Activated T-cell treated with anti-CD3 and anti-CD28 coated beads, Interleukin-2, amount 50 U/mL, for 48 hours (primary cell): ENCODE data around the gene ITIH2.
"Not testable (repeated sequence)": the region's sequence is repeated elsewhere in the genome, so short reads cannot be mapped to it uniquely, and the experiment has no call there.

Experiments used
- DNase-seq, 2 experiments: peaks; one replicate each; pipeline ENCODE4 v3.0.0-alpha.2; 2020

ITIH2 gene, protein sequence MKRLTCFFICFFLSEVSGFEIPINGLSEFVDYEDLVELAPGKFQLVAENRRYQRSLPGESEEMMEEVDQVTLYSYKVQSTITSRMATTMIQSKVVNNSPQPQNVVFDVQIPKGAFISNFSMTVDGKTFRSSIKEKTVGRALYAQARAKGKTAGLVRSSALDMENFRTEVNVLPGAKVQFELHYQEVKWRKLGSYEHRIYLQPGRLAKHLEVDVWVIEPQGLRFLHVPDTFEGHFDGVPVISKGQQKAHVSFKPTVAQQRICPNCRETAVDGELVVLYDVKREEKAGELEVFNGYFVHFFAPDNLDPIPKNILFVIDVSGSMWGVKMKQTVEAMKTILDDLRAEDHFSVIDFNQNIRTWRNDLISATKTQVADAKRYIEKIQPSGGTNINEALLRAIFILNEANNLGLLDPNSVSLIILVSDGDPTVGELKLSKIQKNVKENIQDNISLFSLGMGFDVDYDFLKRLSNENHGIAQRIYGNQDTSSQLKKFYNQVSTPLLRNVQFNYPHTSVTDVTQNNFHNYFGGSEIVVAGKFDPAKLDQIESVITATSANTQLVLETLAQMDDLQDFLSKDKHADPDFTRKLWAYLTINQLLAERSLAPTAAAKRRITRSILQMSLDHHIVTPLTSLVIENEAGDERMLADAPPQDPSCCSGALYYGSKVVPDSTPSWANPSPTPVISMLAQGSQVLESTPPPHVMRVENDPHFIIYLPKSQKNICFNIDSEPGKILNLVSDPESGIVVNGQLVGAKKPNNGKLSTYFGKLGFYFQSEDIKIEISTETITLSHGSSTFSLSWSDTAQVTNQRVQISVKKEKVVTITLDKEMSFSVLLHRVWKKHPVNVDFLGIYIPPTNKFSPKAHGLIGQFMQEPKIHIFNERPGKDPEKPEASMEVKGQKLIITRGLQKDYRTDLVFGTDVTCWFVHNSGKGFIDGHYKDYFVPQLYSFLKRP

DNA sequence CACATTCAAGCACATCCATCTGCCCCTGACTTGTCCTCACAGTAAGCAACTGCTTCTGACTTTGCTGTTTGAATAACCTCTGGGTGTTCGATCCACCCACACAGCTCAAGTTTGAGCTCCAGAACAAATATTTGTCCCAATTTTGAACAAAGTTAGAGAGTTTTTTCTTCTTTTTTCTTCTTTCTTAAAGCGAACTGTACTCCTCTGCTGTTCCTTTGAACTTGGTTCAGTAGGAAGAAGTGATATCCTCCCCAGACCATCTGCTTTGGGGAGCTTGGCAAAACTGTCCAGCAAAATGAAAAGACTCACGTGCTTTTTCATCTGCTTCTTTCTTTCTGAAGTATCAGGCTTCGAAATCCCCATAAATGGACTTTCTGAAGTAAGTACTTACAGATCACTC, at the start of gene ITIH2:
TSS of gene ITIH2 (plus strand) at position 177 of the 400 bp plus-strand sequence. CDS start at position 296, 119 bp downstream.
- DNase-seq, result no peak

DNA sequence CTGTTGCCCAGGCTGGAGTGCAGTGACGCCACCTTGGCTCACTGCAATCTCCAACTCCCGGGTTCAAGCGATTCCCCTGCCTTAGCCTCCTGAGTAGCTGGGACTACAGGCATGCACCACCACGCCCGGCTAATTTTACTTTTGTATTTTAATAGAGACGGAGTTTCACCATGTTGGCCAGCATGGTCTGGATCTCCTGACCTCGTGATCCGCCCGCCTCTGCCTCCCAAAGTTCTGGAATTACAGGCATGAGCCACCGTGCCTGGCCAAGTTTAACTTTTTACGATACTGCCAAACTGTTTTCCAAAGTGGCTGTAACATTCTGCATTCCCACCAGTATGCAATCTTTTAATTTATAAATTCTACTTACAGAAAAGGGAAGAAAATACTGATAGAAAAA, 46.0 kb upstream of the ITIH2 start:
- DNase-seq, result not testable (repeated sequence)

DNA sequence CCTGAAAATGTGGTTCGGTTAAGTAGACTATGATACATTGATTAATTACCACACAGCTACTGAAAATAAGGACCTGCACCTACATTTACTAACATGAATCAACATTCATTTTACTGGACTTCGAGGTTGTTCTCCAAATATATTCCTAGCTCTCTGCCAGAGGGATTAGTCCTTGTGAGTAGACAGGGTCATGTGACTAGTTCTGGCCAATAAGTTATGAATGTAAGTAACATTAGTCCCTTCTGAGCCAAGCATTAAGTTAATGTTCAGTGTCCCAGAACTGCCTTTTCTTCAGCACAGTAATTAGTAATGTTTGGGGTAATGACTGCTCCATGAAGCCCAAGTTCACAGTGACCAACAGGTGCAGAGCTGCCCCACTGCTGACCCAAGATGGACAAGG, 45.6 kb upstream of the ITIH2 start:
- no peak for DNase-seq

DNA sequence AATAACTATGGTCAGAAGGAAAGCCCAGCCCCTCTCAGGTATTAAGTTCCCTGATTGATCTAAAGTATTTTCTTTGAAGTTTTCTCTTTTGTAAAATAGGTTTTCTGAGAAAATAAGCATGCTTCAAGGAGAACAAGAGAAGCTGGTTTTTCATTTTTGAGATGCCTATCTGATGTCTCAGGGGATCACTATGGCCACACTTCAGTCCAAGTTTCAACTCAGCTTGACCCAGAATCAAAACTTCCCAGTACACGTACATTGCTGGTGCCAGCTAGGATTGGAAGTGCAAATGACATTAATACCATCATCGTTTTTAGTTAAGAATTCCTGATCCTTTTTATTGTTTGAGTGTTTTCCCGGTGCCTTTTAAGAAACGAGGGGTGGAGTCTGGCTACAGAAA, 43.6 kb upstream of the ITIH2 start:
- no peak for DNase-seq

DNA sequence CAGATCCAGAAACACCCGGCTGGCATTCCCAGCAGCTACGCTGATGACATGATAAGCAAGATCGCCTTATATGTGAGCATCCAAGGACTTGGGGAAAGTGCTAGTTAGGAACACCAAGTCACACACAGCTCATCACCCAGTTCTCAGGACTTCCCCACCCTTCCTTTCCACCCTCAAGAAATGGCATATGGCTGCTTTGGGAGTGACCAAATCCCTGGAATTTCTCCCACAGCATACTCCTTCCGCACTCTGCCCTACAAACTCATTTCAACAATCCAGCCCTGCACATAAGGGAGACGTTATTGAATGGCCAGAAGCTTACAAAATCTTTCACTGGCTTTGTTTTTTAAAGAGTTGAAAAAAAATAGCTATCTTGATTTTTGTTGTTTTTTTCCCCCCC, 40.6 kb upstream of the ITIH2 start:
- DNase-seq, result no peak

DNA sequence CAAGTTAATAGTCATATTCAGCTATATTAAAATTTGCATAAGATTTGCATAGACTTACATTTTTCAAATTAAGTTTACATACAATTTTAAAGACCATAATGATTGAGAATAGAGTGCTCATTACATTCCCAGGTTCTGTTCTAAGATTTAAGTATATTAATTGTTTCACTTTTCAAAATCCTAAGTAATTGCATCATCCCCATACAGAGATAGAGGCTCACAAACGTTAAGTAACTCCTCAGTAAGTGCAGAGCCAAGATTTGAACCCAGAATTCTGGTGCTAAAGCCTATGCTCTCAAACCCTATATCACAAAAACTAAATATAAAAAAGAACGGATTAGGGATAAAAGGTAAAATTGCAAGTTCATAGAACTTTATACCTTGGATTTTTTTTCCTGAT, 38.4 kb upstream of the ITIH2 start:
- DNase-seq, result no peak

DNA sequence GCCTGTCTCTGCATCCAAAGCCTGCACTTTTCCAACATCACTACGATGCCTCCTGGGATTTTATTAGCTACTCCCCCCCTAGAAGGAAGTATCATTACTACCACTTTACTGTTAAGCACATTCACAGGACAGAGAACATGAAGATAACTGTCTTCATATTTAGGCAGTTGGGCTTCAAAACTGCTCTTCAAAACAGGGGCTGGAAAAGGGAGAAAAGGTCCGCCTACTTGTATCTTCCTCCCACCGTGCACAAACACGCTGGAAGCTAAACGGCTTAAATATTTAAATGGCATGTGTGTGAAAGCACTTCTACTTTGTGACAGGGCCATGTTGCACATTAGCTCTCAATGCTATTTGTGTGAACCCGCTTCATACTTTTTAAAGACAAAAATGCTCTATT, 37.3 kb upstream of the ITIH2 start:
- no peak for DNase-seq

DNA sequence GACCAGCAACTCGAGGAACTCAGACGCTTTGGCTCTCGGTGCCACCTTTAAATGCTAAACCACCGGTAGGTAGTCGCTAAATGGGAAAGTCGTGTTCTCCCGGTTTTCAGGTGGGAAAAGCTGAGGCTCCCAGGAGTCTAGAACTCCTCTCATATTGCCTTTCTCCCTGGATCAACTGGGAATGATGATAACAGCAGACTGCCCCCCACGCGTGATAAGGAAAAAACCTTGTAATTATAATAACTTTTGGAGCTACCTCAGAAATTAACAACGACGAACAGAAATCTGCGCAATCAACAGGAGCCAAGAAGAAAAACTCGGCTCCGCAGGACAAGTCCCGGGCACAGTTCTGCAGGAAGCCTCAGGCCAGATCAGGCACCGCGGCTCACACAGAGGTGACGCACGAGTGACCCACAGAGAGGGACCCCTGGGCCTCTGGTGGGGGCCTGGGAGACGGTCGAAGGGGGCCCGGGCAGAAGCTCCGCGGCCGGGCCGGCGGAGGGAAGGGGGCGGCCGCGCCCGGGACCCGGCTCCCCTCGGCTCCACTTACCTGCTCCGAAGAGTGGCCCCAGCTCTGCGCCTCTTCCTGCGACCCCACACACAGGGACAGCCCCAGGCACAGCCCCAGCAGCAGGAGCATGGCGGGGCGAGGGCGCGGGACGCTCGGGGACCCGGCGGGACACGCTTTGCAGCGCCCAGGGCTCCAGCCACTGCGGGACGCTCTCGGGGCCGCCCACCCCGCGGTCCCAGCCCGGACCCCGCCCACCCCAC, 36.7 kb upstream of the ITIH2 start, which contains the start of gene ITIH5:
TSS of gene ITIH5 (minus strand) at position 714 of the 771 bp plus-strand sequence. CDS start at position 640, 74 bp downstream.
- peak in 1 of 2 experiments; percentile 22 for DNase-seq

DNA sequence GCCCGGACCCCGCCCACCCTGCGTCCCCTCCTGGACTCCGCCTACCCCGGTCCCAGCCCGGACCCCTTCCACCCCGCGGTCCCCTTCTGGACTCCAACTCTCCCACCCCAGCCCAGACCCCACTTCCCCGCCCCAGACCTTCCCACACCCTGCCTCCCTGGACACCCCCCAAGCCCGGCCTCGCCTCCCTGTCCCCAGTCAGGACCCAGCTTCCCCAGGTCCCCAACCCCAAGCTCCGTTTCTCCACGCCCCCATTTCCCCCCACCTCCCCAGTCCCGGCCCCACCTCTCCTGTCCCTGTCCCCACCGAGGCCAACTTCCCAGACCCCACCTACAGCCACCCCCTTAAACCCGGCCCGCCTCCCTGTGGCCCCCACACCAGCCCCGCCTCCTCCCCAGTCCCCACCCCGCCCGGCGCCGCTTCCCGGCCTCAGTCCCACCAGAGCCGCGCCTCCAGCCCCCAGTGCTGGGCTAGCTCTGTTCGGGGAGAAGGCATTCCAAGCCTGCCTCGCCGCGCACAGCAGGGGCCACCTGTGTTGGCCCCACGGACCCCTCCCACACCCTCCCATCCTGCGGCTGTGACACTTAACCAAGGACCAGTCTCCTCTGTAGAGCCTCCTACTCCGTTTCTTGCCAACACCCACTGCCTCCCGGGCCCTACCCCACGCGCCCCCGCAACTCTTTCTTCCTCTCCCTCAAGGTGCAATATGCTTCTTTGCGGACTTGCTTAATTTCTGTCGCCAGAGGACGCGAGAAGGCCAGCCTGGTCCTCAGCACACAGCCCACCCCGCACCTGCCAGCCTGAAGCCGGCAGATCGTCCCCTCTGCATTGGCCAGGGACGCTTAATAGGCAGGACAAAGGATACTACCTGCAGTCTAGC, 35.6 kb upstream of the ITIH2 start:
- no peak for DNase-seq

DNA sequence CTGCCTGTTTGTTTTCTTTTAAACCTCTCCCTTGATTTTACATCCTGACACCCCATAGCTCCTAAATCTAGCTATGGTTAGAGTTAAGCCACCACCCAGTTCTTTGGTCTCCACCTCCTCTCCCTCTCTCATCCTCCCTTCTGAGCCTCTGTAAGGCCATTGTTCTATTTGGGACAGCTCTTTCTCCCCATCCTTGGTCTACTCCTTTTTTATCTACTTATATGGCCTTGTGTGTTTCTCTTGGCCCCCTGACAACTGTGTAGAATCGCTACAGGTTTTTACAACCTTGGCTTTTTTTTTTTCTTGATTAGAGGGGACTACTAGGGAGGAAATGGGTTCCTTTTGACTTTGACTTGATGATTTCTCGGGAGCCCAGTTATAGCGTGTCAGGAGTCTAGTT, 33.0 kb upstream of the ITIH2 start:
- DNase-seq, result no peak

DNA sequence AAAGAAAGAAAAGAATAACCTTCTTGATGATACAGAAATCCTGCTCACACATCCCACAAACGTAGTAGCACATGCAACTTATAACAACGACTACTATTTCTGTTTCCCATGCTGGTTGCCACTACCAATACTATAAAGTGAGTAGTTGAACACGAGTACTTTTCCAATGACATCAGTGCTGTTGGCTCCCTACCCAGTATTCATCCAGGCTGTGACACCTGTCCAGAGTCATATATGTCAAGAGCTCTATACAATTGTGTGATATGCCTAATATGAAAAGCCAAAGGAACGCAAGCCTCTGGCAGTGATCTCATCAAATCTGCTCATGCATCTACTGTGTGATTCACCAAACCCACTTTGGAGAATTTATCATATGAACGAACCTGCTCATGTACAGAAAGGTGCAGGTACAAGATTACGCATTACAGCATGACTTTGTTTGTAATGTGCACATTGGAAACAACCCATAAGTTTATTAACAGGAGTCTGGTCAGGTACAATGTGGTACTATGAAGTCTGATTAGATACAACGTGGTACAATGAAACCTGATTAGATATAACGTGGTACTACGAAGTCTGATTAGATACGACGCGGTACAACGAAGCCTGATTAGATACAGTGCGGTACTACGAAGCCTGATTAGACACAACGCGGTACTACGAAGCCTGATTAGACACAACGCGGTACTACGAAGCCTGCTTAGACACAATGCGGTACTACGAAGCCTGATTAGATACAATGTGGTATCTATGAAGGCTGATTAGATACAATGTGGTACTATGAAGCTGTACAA, 30.6 kb upstream of the ITIH2 start:
- no peak for DNase-seq

DNA sequence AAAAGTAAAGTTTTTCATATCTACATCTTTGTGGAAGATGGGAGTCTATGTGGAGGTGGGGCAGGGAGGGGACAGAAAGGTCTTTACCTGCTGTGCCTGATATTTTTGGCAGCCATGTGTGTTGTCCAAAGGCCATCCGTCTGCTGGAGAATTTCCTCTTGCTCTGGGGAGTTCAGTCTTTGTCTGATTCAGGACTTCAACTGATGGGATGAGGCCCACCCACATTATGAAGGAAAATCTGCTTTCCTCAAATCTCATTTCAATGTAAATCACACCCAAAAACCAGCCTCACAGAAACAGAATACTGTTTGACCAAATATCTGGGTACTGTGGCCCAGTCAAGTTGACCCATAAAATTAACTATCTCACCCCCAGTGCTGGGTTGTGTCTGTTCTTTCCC, 23.9 kb upstream of the ITIH2 start:
- DNase-seq, result no peak

DNA sequence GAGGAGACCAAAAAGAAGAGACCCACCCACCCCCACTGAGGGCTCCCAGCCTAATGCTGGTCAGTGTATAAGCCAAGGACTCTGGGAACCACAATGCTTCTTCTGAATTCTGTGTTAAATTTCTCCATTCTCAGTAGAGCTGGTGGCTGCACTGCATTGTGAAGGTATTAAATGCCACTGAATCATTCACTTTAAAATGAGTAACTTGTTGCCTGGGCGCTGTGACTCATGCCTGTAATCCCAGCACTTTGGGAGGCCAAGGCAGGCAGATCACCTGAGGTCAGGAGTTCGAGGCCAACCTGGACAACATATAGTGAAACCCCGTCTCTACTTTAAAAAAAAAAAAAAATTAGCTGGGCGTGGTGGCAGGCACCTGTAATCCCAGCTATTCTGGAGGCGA, 23.0 kb upstream of the ITIH2 start:
- DNase-seq, result not testable (repeated sequence)

DNA sequence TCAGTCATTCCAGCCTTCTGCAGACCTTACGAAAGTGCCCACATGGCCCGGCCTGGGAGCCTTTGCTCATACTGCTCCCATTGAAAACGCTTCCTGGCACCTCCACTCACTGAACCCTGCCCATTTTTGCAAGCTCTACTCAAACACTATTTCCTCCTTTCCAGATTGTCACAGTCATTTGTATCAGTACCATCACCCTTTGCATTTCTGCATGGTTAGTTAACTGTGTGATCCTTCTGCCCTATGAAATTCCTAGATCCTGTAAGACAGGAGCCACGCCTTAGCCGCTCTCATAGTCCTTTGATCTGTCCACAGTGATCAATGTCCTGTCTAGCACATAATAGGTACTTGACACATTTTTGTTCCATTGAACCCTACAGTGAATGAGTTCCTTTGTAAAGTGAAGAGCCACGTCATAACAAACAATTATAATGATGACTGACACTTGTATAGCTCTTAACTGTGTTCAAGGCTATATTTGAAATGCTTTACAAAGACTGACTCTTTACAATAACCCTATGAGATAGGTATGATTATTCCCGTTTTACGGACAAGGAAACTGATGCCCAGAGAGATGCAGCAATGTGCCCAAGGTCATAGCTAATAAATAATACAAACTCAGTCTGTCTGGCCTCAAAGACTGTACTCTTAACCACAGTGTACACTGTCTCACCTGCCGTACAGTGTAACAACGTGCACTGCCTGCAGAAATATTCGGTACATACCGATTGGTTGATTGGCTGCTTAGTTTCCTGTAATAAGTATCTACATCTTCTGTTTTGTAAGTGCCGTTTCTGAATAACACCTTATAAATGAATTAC, 16.6 kb upstream of the ITIH2 start:
- no peak for DNase-seq

DNA sequence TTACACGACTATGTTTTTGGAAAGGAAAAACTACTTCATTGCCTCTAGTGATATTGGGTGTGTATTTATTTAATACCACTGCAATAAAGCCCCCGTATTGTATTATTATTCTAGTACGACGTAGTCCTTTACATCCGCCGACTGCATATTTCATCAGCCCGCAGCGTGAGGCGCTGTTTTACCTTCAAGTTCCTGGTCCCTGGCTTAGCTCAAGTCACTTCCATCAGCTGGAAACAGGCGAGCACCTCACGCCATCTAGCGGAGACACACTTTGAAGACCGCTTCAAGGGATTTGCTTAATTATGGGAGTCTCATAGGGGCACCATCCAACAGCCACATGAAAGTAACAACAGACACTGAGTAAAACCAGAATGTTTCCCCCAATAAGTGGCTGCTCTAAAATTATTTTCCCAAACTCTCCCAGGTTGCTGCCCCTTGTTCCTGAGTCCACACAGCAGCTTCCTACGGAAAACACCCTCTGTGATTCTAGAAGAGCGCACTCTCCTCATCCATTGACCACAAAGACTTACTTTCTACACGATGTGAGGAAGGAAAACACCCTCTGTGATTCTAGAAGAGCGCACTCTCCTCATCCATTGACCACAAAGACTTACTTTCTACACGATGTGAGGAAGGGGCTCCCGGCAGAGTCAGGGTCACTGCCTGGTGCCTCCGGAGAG, 15.7 kb upstream of the ITIH2 start:
- DNase-seq, result peak; percentile 80 to 82

DNA sequence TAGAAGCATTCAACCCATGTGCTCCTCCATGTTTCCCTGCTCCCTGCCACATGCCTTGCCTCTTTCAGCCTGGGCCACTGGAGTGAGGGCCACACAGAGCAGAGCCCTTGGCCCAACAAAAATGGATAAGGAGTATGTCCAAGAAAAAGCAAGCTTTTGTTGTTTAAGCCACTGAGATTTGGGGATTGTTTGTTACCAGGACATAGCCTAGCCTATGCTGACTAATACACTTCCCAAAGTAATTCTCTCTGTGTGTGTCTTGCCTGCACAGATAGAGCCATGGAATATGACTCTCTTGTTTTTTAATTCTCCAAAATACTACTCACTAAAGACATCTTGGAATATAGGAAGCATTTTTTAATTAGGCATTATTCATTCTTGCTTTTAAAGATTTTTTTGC, 13.5 kb upstream of the ITIH2 start:
- no peak for DNase-seq

DNA sequence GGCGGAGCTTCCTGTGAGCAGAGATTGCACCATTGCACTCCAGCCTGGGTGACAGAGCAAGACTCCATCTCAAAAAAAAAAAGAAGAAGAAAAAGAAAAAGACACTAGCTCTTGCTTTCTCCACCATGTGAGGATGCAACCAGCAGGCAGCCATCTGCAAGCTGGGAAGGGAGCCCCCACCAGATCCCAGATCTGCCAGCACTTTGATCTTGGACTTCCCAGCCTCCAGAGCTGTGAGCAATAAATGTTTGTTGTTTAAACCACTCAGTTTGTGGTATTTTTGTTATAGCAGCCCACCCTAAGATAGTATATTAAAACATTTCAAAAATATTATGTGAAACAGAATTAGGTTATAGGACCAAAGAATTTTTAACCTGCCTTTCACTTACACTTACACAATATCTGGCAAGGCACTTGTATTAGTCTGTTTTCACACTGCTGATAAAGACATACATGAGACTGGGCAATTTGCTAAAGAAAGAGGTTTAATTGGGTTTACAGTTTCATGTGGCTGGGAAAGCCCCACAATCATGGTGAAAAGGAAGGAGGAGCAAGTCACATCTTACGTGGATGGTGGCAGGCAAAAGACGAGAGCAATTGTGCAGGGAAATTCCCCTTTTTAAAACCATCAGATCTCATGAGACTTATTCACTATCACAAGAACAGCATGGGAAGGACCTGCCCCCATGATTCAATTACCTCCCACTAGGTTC, 12.1 kb upstream of the ITIH2 start:
- not testable (repeated sequence) for DNase-seq

DNA sequence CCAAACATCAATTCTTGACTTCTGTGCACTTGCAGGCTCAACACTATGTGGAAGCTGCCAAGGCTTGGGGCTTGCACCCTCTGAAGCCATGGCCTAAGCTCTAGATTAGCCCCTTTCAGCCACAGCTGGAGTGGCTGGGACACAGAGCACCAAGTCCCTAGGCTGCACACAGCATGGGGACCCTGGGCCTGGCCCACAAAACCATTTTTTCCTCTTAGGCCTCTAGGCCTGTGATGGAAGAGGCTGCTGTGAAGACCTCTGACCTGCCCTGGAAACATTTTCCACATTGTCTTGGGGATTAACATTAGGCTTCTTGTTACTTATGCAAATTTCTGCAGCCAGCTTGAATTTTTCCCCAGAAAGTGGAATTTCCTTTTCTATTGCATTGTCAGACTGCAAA, 10.7 kb upstream of the ITIH2 start:
- not testable (repeated sequence) for DNase-seq

DNA sequence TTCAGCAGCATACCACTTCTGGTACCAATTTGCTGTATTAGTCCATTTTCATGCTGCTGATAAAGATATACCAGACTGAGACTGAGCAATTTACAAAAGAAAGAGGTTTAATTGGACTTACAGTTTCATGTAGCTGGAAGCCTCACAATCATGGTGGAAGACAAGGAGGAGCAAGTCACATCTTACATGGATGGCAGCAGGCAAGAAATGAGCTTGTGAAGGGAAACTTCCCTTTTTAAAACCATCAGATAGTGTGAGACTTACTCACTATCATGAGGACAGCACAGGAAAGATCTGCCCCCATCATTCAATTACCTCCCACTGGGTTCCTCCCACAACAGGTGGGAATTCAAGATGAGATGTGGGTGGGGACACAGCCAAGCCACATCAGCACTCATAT, 9.9 kb upstream of the ITIH2 start:
- not testable (repeated sequence) for DNase-seq
